Cerebellar cortex (tissue), 1 donor: ENCODE results near the gene CXCR3.
"Not testable (repeated sequence)": the region's sequence is repeated elsewhere in the genome, so short reads cannot be mapped to it uniquely, and the experiment has no call there.

ENCODE experiments used
- DNase-seq: peaks from one replicate; pipeline ENCODE4 v3.0.0-alpha.2; 2015; ENCODE audit warnings: low spot score

CXCR3 gene

GRCh38 chrX:71636438-71637252 lies 18.3 kb upstream of the CXCR3 start:
- DNase-seq: peak; percentile 33

- no peak for DNase-seq
These were observed 16.1 kb upstream of the CXCR3 start for GRCh38 chrX:71634366-71634765.

GRCh38 chrX:71632923-71633657 lies 14.8 kb upstream of the CXCR3 start:
- no peak for DNase-seq

- DNase-seq: no peak
These were observed 11.2 kb upstream of the CXCR3 start for GRCh38 chrX:71629467-71629866.

GRCh38 chrX:71627588-71628404 lies 9.5 kb upstream of the CXCR3 start:
- no peak for DNase-seq

- no peak for DNase-seq
These were observed 8.3 kb upstream of the CXCR3 start for GRCh38 chrX:71626576-71626975.

GRCh38 chrX:71625471-71625870 lies 7.2 kb upstream of the CXCR3 start:
- no peak for DNase-seq

- DNase-seq: no peak
These were observed 5.4 kb upstream of the CXCR3 start for GRCh38 chrX:71623714-71624113.

GRCh38 chrX:71622576-71623450 lies 4.5 kb upstream of the CXCR3 start:
- peak; percentile 85 for DNase-seq

GRCh38 chrX:71622032-71622575 lies 3.8 kb upstream of the CXCR3 start:
- DNase-seq: no peak

GRCh38 chrX:71621603-71622002 lies 3.3 kb upstream of the CXCR3 start:
- DNase-seq: no peak

GRCh38 chrX:71619986-71620385 lies 1.7 kb upstream of the CXCR3 start:
- no peak for DNase-seq

GRCh38 chrX:71619193-71619592 lies 882 bp upstream of the CXCR3 start:
- no peak for DNase-seq

GRCh38 chrX:71618787-71619186 lies 476 bp upstream of the CXCR3 start:
- no peak for DNase-seq

GRCh38 chrX:71617742-71618141 lies 569 bp downstream of the CXCR3 start:
- DNase-seq: no peak

GRCh38 chrX:71616672-71617529 lies 1.4 kb downstream of the CXCR3 start:
- no peak for DNase-seq

- DNase-seq: no peak
These were observed 2.4 kb downstream of the CXCR3 start for GRCh38 chrX:71615954-71616353.

GRCh38 chrX:71615056-71615455 lies 3.3 kb downstream of the CXCR3 start:
- no peak for DNase-seq

GRCh38 chrX:71612256-71612655 lies 6.1 kb downstream of the CXCR3 start:
- no peak for DNase-seq

GRCh38 chrX:71611736-71612135 lies 6.6 kb downstream of the CXCR3 start:
- DNase-seq: not testable (repeated sequence)
